Prostate gland (tissue), 2 donors: ENCODE data around the gene RNF148.

ENCODE experiments used
- CTCF ChIP-seq, 4 experiments: fragments of 200-600 bp in 2 of 4; fragments of 450-650 bp in 2 of 4; sonication (generic) in 2 of 4; IDR thresholded peaks; 1 replicate in 3 of 4; 2 replicates in 1 of 4; pipeline ENCODE4 v1.5.1; 2016 to 2019; ENCODE audit warnings: antibody characterized with exemption in 4 of 4, mild to moderate bottlenecking in 2 of 4, moderate library complexity in 2 of 4
- POLR2AphosphoS5 ChIP-seq: sonication (generic); formaldehyde crosslinking; IDR thresholded peaks from one replicate; pipeline ENCODE4 v1.6.1; 2017; ENCODE audit warnings: antibody characterized with exemption

- TF ChIP-seq POLR2AphosphoS5 (no peak), CTCF (IDR thresholded peaks at IDR 0.05) (no peak)
Observed at GRCh38 chr7:122727354-122727753, 24.6 kb upstream of the RNF148 start.
